Measurements from ENCODE around the gene MVP. TPM values are rescaled to one million over a fixed set of nuclear protein-coding genes. Genes with fewer than 3 reads are reported as not detected.

Gene MVP
- total RNA-seq, 1 donor from 2014 or later: 6.5 TPM

DNA sequence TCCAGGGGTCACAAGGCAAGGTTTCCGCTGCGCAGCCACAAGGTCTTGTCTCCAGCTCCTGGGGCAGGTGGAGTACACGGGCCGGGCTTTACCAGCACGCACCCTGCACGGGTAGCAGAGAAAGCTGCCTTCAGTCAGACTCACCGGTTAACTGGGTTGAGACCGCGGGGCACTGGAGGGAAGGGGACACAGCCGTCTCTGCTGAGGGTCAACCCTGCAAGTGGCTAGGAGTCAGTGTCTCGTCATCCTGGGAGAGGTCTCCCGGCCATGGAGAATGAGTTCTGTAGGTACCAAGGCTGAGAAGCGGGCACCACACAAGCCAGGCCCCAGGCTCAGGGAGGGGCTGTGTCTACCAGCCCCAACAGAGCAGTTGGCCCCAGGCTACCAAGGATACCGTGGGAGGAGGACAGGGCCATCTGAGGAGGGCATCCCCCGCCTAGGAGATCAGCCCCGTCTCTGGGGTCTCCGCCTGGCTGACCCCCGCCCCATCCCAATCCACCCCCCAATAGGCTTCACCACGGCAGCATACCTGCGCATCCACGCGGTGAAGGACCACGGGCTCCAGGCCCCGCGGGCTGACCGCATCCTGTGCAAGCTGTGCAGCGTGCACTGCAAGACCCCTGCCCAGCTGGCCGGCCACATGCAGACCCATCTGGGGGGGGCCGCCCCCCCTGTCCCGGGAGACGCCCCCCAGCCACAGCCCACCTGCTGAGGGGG lies 11.1 kb upstream of the MVP start:
- peaks cover 28% of the 10 kb centered on the region for H3K4me1 Mint-ChIP-seq (ENCODE audit: low read depth)
- peaks cover 8% of the 10 kb centered on the region for H3K36me3 Mint-ChIP-seq (ENCODE audit: insufficient read depth)
- TF ChIP-seq CTCF (IDR thresholded peaks at IDR 0.05; ENCODE audit: unreplicated experiment): no peak
- peak overlapping the region; percentile 50 for H3K4me3 Mint-ChIP-seq (ENCODE audit: low read depth)
- H3K9me3 Mint-ChIP-seq (ENCODE audit: low read depth): no peaks in the 10 kb centered on the region
- peaks cover 8% of the 10 kb centered on the region for H3K27me3 Mint-ChIP-seq
- peak overlapping the region; percentile 45 for H3K27ac Mint-ChIP-seq
- no peak for DNase-seq (ENCODE audit: low spot score, unreplicated experiment)

DNA sequence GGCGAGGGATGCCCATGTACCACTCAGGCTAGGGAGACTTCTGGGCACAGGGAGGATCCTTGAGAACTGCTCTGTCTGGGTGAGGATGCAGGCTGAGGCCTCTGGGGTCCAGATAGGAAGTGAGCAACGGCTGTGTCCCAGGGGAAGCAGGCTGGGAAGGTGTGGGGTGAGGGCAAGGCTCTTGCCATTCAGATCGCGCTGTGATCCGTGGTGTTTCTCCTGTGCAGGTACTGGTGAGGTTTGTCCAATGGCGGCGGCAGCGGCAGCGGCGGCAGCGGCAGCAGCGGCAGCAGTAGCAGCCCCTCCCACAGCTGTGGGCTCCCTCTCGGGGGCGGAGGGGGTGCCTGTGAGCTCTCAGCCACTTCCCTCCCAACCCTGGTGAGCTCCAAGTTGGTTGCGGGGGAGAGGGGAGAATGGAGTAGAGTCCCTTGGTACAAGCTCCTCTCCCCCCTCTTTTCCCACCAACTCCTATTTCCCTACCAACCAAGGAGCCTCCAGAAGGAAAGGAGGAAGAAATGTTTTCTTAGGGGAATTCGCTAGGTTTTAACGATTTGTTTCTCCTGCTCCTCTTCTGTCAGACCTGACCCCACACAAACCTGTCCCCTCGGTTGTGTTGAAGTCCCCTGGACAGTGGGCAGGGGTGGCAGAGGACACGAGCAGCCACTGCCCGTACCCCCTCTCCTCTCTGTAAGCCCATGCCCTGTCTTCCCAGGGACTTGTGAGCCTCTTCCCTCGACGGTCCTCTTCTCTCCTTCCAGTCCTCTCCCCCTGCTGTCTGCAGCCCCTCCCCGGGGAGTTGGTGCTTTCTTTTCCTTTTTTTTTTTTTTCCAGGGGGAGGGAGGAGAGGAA lies 10.2 kb upstream of the MVP start:
- DNase-seq (ENCODE audit: low spot score, unreplicated experiment): no peak
- Mint-ChIP-seq H3K4me1 (ENCODE audit: low read depth) (peaks cover 25% of the 10 kb centered on the region), H3K27ac (no peak overlapping the region), H3K9me3 (ENCODE audit: low read depth) (no peaks in the 10 kb centered on the region), H3K4me3 (ENCODE audit: low read depth) (no peak overlapping the region), H3K27me3 (peaks cover 13% of the 10 kb centered on the region), H3K36me3 (ENCODE audit: insufficient read depth) (peaks cover 8% of the 10 kb centered on the region)
- no peak for TF ChIP-seq CTCF (IDR thresholded peaks at IDR 0.05; ENCODE audit: unreplicated experiment)

DNA sequence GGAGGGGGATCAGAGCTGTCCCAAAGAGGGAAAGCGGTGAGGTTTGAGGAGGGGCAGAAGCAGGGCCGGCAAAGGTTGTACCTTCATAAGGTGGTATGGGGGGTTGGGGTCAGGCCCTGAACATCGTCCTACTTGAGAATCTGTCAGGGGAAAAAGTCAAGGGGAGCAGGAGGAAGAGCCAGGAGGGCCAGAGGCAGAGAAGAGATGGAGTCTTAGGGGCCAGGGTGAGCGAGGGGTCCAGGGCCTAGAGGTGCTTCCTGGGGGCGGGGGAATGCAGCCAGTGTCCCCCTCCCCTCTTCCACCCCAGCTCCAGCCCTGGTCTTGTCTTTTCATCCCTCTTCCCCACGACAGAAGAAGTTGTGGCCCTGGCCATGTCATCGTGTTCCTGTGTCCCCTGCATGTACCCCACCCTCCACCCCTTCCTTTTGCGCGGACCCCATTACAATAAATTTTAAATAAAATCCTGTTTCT lies 9.5 kb upstream of the MVP start:
- Mint-ChIP-seq H3K9me3 (ENCODE audit: low read depth) (no peaks in the 10 kb centered on the region), H3K27me3 (peaks cover 14% of the 10 kb centered on the region), H3K27ac (peak overlapping the region; percentile 88), H3K4me3 (ENCODE audit: low read depth) (peak overlapping the region; percentile 57), H3K4me1 (ENCODE audit: low read depth) (peaks cover 27% of the 10 kb centered on the region), H3K36me3 (ENCODE audit: insufficient read depth) (peaks cover 8% of the 10 kb centered on the region)
- DNase-seq (ENCODE audit: low spot score, unreplicated experiment): no peak
- TF ChIP-seq CTCF (IDR thresholded peaks at IDR 0.05; ENCODE audit: unreplicated experiment): no peak

GRCh38 chr16:29811170-29811895 lies 8.9 kb upstream of the MVP start:
- Mint-ChIP-seq H3K4me3 (ENCODE audit: low read depth) (peak overlapping the region; percentile 57), H3K27me3 (peaks cover 14% of the 10 kb centered on the region), H3K4me1 (ENCODE audit: low read depth) (peaks cover 28% of the 10 kb centered on the region), H3K36me3 (ENCODE audit: insufficient read depth) (peaks cover 8% of the 10 kb centered on the region), H3K27ac (peak overlapping the region; percentile 88), H3K9me3 (ENCODE audit: low read depth) (no peaks in the 10 kb centered on the region)
- peak; percentile 75 for DNase-seq (ENCODE audit: low spot score, unreplicated experiment)
- TF ChIP-seq CTCF (IDR thresholded peaks at IDR 0.05; ENCODE audit: unreplicated experiment): no peak
